ENCODE data around the gene KCNJ6. TPM values are rescaled to one million over a fixed set of nuclear protein-coding genes. Genes with fewer than 3 reads are reported as not detected.

The KCNJ6 gene
- total and polyA plus RNA-seq, 2 of the 8 experiments (the other 6 are each of a cell fraction or from before 2014, with no cell fraction given), result 0.51 to 1.2 TPM

DNA sequence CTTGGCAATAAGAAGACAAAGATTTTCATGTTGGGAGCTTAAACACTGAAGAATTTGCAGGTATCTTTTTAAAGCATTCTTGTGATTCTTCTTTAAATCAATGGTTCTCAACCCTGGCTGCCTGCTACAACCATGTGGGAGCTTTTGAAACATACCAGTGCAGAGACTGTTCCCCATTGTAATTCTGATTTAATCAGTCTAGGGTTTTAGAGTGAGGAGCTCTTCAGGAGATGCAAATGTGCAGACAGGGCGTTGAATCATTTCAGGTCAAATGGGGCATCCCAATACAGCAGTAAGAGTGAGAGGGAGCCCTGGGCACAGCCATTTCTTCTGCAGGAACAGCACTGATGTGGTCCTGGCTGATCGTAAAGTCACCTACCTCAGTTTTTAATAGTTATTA is 24.3 kb downstream of the KCNJ6 start (continued):
- TF ChIP-seq TAF7 (optimal IDR thresholded peaks at IDR 0.05; ENCODE audit: borderline replicate concordance, low read depth, low read length), result no peak
- no peak for TF ChIP-seq YY1 (IDR thresholded peaks at IDR 0.05; ENCODE audit: low read depth, low read length)
- TF ChIP-seq SAP30 (IDR thresholded peaks at IDR 0.05; ENCODE audit: insufficient read depth, insufficient replicate concordance, low read length), result no peak
- no peak for TF ChIP-seq FOSL1 (IDR thresholded peaks at IDR 0.05; ENCODE audit: insufficient read depth, low read depth, low read length)
